PFSK-1 (cell line): ENCODE data around the gene MRPL50.

Experiments used
- POLR2AphosphoS5 ChIP-seq: IDR thresholded peaks from 2 replicates; pipeline ENCODE4 v1.6.1; 2012; ENCODE audit warnings: low read depth, mild to moderate bottlenecking, control low read depth, low read length, moderate library complexity
- SIN3A ChIP-seq: IDR thresholded peaks from 2 replicates; pipeline ENCODE4 v1.6.1; 2012; ENCODE audit warnings: mild to moderate bottlenecking, low read length, moderate library complexity, borderline replicate concordance; ENCODE audit not compliant: insufficient read depth

- TF ChIP-seq POLR2AphosphoS5 (no peak), SIN3A (no peak)
Measured at GRCh38 chr9:101440714-101441230, 42.4 kb upstream of the MRPL50 start.
